Hematopoietic multipotent progenitor cell treated with erythropoietin and hydrocortisone succinate and interleukin-3 and kit ligand, for 6 days (in vitro differentiated cells): ENCODE data around the gene AMER3.

Source experiments
- DNase-seq: peaks from one replicate; pipeline ENCODE4 v3.0.0-alpha.2; 2015

Gene AMER3

GRCh38 chr2:130754811-130755210 is 529 bp upstream of the AMER3 start:
- no peak for DNase-seq

DNA sequence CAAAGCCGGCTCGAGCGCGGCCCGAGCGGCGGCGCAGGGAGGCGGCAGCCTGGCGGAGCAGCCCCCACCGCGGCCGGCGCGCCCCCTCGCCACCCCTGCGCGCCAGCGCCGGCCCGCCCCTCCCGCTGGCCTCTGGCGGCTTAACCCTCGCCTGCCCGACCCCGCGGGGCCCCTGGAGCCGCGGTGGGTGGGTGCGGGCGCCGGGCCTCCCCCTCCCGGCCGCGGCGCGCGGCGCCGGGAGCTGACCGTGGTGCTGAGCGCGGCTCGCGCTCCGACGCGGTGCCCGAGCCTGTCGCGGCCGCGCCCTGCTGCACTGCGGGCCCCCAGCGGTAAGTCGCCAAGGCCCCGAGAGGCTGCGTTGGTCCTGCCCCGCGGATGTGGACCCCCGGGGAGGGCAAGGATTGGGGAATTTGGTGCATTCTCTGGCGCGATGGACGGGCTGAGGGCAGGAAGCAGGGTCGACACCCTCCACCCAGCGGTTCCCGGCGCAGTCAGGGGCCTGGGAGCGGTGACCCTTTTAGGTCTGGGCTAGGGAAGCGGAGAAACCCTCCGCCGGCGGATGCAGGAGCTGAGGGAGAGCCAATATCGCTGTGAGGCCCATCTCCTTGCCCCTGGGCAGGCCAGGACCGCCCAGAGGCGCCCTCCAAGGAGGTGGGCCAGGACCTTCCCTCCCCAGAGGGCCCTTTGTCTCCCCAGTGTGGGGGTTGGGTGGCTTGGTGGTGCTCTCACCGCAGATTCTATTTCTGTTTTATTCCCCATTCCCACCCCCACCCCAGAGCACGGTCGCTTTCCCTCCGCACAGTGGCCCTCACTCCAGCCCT is 923 bp downstream of the AMER3 start:
- DNase-seq, result peak; percentile 47

GRCh38 chr2:130756874-130757668 is 1.7 kb downstream of the AMER3 start:
- DNase-seq, result no peak

- peak; percentile 25 for DNase-seq
These were observed 4.8 kb downstream of the AMER3 start for GRCh38 chr2:130759906-130760753.

- DNase-seq, result no peak
These were observed 5.7 kb downstream of the AMER3 start for GRCh38 chr2:130760754-130761751.

- no peak for DNase-seq
These were observed 6.9 kb downstream of the AMER3 start for GRCh38 chr2:130762031-130762909.

GRCh38 chr2:130762910-130763385 is 7.6 kb downstream of the AMER3 start:
- no peak for DNase-seq

DNA sequence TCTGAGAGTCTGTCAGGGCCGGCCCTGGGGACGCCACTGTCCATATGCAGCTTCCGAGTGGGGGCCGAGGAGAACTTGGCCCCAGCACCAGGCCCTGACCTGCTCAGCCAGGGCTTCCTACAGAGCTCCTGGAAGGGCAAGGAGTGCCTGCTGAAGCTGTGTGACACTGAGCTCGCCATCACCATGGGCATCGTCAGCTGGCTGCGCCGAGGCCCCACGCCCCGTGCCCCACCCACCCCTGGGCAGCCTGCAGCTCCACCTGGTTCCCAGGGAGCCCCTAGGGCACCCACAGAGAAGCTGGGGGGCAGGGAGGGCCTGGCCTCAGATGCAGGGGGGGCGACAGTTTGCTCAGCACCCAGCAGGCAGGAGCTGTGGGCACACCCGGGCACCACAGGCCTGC is 8.1 kb downstream of the AMER3 start:
- DNase-seq, result no peak

- DNase-seq, result no peak
These were observed 8.9 kb downstream of the AMER3 start for GRCh38 chr2:130764035-130764820.

DNA sequence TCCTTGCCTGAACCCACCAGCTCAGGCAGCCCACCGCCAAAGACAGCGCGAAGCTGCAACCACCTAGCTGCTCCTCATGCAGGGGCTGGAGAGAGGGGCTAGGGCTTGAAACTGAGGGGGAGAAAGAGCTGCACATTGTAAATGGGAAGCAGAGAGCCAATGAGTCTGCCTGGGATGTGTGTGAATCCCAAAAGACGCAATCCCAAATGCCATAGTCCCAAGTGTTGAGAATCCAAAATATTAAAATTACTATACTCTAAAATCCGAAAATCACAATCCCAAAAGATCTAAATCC is 9.4 kb downstream of the AMER3 start:
- DNase-seq, result no peak

- no peak for DNase-seq
These were observed 10.1 kb downstream of the AMER3 start for GRCh38 chr2:130765464-130765863.

- no peak for DNase-seq
These were observed 10.7 kb downstream of the AMER3 start for GRCh38 chr2:130766037-130766436.

GRCh38 chr2:130766711-130767407 is 11.5 kb downstream of the AMER3 start:
- DNase-seq, result no peak

DNA sequence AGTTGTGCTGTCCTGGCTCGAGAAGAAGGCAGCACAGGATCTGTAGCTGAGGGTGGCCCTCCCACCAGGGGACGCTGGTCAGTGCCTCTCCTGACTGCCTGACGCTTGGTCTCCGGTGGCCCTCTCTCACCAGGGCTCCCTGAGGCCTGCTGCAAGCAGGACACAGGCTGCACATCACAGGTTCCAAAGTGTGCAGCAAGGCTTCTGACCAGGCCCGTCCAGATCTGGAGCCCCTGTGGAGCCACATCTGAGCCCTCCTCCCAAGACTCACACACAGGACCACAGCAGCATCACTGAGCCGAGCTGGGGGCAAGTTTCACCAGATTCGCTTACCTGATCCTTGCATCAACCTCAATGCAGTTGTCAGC is 12.1 kb downstream of the AMER3 start:
- no peak for DNase-seq

GRCh38 chr2:130768191-130768855 is 13.0 kb downstream of the AMER3 start:
- no peak for DNase-seq

DNA sequence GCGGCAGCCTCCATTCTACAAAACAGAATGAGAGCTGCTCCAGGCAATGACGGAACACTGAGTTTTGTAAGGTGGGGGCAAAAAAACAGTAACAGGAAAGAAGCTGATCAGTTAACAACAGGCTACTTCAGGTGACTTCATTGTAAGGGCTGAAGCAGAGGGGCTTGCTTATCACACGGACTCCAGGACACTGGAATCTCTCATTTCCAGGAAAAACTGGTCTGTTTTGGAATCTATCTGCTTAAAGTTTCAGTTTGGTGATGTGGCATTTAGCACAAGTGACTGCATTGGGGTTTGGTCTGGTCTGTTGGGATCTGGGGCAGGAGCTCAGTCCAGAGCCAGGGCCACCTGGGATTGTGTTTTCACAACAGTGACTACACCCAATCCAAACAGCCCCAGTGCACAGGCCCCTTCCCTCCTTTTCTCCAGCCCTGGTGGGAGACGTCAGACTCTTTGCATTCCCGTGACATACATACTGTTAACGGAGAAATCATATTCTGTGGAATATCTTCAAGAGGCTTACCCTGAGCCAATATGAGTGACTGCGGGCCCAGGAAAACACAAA is 14.1 kb downstream of the AMER3 start:
- DNase-seq, result no peak

DNA sequence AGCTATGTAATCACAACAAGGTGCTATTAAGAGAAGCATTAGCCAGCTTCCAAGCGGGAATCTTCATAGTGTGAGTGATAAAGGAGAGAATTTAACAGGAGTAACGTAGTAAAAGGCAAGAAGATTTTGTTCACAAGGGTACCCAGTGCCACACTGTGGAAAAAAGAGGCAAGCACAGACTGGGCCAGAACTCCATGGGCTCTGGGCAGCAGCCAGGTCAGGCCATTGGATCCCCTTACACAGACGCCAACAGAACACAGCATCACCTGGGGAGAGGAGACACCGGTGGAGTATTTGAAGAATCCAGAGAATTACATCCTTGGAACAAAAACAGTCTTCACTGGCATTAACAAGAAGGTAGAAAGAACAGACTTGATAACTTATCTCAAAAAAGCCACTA is 21.2 kb downstream of the AMER3 start:
- no peak for DNase-seq

DNA sequence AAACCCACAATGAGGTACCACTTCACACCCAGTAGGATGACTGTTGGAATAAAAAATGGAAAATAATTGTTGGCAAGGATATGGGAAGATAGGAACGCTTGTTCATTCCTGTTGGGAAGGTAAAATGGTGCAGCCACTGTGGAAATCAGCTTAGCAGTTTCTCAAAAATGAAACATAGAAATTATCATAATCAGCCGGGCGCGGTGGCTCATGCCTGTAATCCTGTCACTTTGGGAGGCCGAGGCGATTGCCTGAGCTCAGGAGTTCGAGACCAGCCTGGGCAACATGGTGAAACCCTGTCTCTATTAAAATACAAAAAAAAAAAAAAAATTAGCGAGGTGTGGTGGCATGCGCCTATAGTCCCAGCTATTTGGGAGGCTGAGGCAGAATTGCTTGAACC is 23.4 kb downstream of the AMER3 start:
- DNase-seq, result no peak
